AG04450 (cell line): ENCODE data around the gene LLGL2. TPM values are rescaled to one million over a fixed set of nuclear protein-coding genes. Genes with fewer than 3 reads are reported as not detected.

ENCODE experiments used
- CTCF ChIA-PET: fragments of 300-600, 350-600 bp; formaldehyde crosslinking; extraction: SDS; loops from one replicate; lab custom pipeline; 2022; ENCODE audit warnings: antibody characterized with exemption, inconsistent platforms; lab: Charles Lee
- POLR2A ChIA-PET: fragments of 350-600 bp; formaldehyde crosslinking; extraction: SDS; loops from one replicate; lab custom pipeline; 2021; ENCODE audit warnings: antibody characterized with exemption, inconsistent platforms; lab: Yijun Ruan, JAX
- DNase-seq: peaks from one replicate; pipeline ENCODE4 v3.0.0-alpha.2; 2011; ENCODE audit warnings: low read depth, low spot score
- H3K27ac ChIP-seq: one replicate; pipeline ENCODE4 v1.5.1; 2012; ENCODE audit warnings: low read depth, low read length, control low read depth
- H3K27me3 ChIP-seq: one replicate; pipeline ENCODE4 v1.6.0; 2012; ENCODE audit warnings: low read length; ENCODE audit not compliant: control insufficient read depth, insufficient read depth
- H3K4me3 ChIP-seq: 2 replicates; pipeline ENCODE4 v1.5.1; 2011; ENCODE audit warnings: mild to moderate bottlenecking, low read depth, low read length, control low read depth
- H3K9me3 ChIP-seq: 2 replicates; pipeline ENCODE4 v1.5.1; 2012; ENCODE audit warnings: low read length; ENCODE audit not compliant: control insufficient read depth, insufficient read depth
- polyA plus RNA-seq: library from polyadenylated mRNA; depleted of rRNA; stranded (reverse); fragments of >200 nt; gene quantifications from 2 replicates; pipeline ENCODE4 v1.2.3, GENCODE V29; 2011
- TF ChIP-seq, protein P1 (sequence below): IDR thresholded peaks from 2 replicates; pipeline ENCODE4 v1.5.1; 2011; ENCODE audit warnings: low read depth, low read length, control low read depth, inconsistent platforms

The LLGL2 gene
- polyA plus RNA-seq, 1 experiment, result 0.24 TPM

DNA sequence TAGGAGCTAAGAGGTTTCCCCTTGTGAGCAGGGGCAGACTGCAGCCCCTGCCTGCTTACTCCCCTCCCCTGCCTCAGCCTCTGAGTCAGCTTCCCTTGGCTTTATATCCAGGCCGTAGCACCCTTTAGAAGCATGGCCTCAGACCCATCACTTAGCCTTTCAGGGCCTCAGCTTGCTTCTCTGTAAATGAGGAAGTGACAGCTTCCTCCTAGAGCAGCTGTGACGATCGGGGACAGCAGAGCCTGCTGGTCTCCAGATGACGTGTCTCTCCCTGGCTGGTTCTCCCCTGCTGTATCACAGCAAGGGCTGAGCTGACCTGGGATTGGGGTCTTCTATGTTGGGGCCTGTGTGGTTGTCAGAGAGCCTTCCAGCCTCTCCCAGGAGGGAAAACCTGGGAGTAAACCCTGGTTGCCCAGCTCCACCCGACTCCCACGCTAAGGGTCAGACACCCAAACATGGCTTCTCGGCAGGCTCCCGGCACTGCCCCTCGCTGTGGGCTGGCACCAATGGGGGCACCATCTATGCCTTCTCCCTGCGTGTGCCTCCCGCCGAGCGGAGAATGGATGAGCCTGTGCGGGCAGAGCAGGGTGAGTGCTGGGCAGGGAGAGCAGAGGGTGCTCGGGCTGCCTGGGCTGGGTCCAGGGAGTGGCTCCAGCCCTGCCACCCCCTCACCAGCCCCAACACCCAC is 45.8 kb downstream of the LLGL2 start:
- no peak overlapping the region for H3K27ac ChIP-seq
- DNase-seq, result no peak
- TF ChIP-seq, protein P1, sequence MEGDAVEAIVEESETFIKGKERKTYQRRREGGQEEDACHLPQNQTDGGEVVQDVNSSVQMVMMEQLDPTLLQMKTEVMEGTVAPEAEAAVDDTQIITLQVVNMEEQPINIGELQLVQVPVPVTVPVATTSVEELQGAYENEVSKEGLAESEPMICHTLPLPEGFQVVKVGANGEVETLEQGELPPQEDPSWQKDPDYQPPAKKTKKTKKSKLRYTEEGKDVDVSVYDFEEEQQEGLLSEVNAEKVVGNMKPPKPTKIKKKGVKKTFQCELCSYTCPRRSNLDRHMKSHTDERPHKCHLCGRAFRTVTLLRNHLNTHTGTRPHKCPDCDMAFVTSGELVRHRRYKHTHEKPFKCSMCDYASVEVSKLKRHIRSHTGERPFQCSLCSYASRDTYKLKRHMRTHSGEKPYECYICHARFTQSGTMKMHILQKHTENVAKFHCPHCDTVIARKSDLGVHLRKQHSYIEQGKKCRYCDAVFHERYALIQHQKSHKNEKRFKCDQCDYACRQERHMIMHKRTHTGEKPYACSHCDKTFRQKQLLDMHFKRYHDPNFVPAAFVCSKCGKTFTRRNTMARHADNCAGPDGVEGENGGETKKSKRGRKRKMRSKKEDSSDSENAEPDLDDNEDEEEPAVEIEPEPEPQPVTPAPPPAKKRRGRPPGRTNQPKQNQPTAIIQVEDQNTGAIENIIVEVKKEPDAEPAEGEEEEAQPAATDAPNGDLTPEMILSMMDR, result no peak
- peaks cover 24% of the 10 kb centered on the region for H3K27me3 ChIP-seq
- ChIA-PET CTCF (interaction anchor here (0.7 to 1.1 kb wide), 2 partner anchors 63 to 104 kb away, joined by 4 to 5 read pairs; no protein-coding TSS in a partner anchor), POLR2A (no interaction called here)
- no peaks in the 10 kb centered on the region; the same call in 1 of the 2 replicates for H3K9me3 ChIP-seq
- no peak overlapping the region for H3K4me3 ChIP-seq

DNA sequence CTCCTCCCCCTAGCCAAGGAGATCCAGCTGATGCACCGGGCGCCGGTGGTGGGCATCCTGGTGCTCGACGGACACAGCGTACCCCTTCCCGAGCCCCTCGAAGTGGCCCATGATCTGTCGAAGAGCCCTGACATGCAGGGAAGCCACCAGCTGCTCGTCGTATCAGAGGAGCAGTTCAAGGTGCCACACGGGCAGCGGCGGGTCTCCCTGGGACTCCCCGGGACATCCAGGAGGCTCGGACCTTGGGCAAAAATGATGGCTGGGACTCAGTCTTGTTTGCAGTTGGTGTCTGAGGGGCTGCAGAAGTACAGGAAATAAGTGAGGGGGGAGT is 46.4 kb downstream of the LLGL2 start:
- DNase-seq, result no peak
- ChIA-PET POLR2A (no interaction called here), CTCF (interaction anchor here (1.1 kb wide), 1 partner anchor 103 kb away, joined by 5 read pairs; no protein-coding TSS in a partner anchor)
- TF ChIP-seq, protein P1, result no peak
- Histone ChIP-seq H3K27me3 (peaks cover 19% of the 10 kb centered on the region), H3K27ac (no peak overlapping the region), H3K9me3 (no peaks in the 10 kb centered on the region; the same call in 1 of the 2 replicates), H3K4me3 (no peak overlapping the region)

DNA sequence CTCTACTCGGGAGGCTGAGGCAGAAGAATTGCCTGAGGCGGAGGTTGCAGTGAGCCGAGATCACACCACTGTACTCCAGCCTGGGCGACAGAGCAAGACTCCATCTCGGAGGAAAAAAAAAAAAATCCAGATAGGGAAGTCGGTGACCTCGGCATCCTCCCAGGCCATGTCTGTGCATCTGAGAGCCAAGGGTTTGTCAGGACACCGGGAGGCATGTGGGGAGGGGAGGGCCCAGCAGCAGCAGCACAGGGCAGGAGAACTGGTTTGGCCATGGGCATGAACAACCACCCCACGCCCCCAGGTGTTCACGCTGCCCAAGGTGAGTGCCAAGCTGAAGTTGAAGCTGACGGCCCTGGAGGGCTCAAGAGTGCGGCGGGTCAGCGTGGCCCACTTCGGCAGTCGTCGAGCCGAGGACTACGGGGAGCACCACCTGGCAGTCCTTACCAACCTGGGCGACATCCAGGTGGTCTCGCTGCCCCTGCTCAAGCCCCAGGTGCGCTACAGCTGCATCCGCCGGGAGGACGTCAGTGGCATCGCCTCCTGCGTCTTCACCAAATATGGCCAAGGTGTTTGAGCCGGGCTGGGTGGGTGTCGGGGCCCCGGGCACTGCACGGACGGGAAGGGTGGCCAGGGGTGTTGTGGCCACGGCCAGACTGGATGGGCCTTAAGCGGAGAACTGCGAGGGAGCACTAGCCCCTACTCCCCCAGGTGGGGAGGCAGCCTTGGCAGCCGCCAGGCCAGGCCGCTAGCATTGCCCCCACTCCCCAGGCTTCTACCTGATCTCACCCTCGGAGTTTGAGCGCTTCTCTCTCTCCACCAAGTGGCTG is 47.4 kb downstream of the LLGL2 start:
- TF ChIP-seq, protein P1, result no peak
- ChIA-PET POLR2A (no interaction called here), CTCF (no interaction called here)
- Histone ChIP-seq H3K27ac (no peak overlapping the region), H3K4me3 (no peak overlapping the region), H3K9me3 (no peaks in the 10 kb centered on the region; the same call in 1 of the 2 replicates), H3K27me3 (peaks cover 17% of the 10 kb centered on the region)
- no peak for DNase-seq

DNA sequence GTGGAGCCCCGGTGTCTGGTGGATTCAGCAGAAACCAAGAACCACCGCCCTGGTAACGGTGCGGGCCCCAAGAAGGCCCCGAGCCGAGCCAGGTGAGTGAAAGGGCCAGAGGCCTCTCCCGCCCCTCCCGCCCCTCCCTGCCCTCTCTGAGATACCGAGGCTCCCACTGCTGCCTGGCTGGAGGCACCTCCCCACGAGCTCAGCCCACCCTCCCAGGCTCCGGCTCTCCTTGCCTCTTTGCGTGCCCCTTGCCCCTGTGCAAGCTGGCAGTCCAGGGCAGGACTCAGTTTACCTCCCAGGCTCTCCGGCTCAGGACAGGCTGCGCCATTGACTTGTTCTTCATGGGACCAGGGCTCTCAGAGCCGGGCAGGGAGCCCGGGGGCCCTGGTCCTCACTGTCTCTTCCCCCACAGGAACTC is 48.1 kb downstream of the LLGL2 start:
- POLR2A ChIA-PET, result interaction anchor here (0.6 kb wide), 1 partner anchor 74 kb away, joined by 3 read pairs; no protein-coding TSS in a partner anchor
- H3K27ac ChIP-seq, result no peak overlapping the region
- no peaks in the 10 kb centered on the region; the same call in 1 of the 2 replicates for H3K9me3 ChIP-seq
- DNase-seq, result no peak
- H3K4me3 ChIP-seq, result no peak overlapping the region
- peaks cover 11% of the 10 kb centered on the region for H3K27me3 ChIP-seq
- CTCF ChIA-PET, result no interaction called here
- TF ChIP-seq, protein P1, result no peak
